ENCODE measurements around the gene CCDC122.

The CCDC122 gene

GRCh38 chr13:43878892-43879754 is at the start of gene CCDC122:
TSS of gene CCDC122 (minus strand) at chr13:43879740. CDS start at chr13:43869376, 10,364 bp downstream.
- peak; percentile 24 for DNase-seq (ENCODE audit: low spot score)

- no peak for DNase-seq (ENCODE audit: low spot score)
Measured at GRCh38 chr13:43924549-43925245, 45.2 kb upstream of the CCDC122 start.

- no peak for DNase-seq (ENCODE audit: low spot score)
Measured at GRCh38 chr13:43920965-43921674, 41.6 kb upstream of the CCDC122 start.

- DNase-seq (ENCODE audit: low spot score) = no peak
Measured at GRCh38 chr13:43918636-43919035, 39.1 kb upstream of the CCDC122 start.

GRCh38 chr13:43916828-43917227 is 37.3 kb upstream of the CCDC122 start:
- DNase-seq (ENCODE audit: low spot score) = no peak

GRCh38 chr13:43915451-43915850 is 35.9 kb upstream of the CCDC122 start:
- DNase-seq (ENCODE audit: low spot score) = no peak

- DNase-seq (ENCODE audit: low spot score) = no peak
Measured at GRCh38 chr13:43911871-43912270, 32.3 kb upstream of the CCDC122 start.

GRCh38 chr13:43911278-43911677 is 31.7 kb upstream of the CCDC122 start:
- DNase-seq (ENCODE audit: low spot score) = no peak

GRCh38 chr13:43910856-43911255 is 31.3 kb upstream of the CCDC122 start:
- DNase-seq (ENCODE audit: low spot score) = no peak

- DNase-seq (ENCODE audit: low spot score) = peak; percentile 63
Measured at GRCh38 chr13:43908156-43909126, 28.9 kb upstream of the CCDC122 start.

GRCh38 chr13:43905435-43906031 is 26.0 kb upstream of the CCDC122 start:
- peak; percentile 79 for DNase-seq (ENCODE audit: low spot score)

- no peak for DNase-seq (ENCODE audit: low spot score)
Measured at GRCh38 chr13:43895940-43896339, 16.4 kb upstream of the CCDC122 start.

- no peak for DNase-seq (ENCODE audit: low spot score)
Measured at GRCh38 chr13:43894438-43894837, 14.9 kb upstream of the CCDC122 start.

GRCh38 chr13:43884222-43884621 is 4.7 kb upstream of the CCDC122 start:
- DNase-seq (ENCODE audit: low spot score) = no peak

- DNase-seq (ENCODE audit: low spot score) = no peak
Measured at GRCh38 chr13:43883631-43884030, 4.1 kb upstream of the CCDC122 start.

GRCh38 chr13:43881580-43881979 is 2.0 kb upstream of the CCDC122 start:
- no peak for DNase-seq (ENCODE audit: low spot score)

- DNase-seq (ENCODE audit: low spot score) = no peak
Measured at GRCh38 chr13:43880926-43881325, 1.4 kb upstream of the CCDC122 start.

GRCh38 chr13:43880214-43880855 is 795 bp upstream of the CCDC122 start:
- no peak for DNase-seq (ENCODE audit: low spot score)

- no peak for DNase-seq (ENCODE audit: low spot score)
Measured at GRCh38 chr13:43879755-43880181, 228 bp upstream of the CCDC122 start, which contains the start of gene LACC1. TSS of gene LACC1 (plus strand) at chr13:43879904. CDS start at chr13:43880986, 1,082 bp downstream.

GRCh38 chr13:43877766-43878165 is 1.8 kb downstream of the CCDC122 start:
- no peak for DNase-seq (ENCODE audit: low spot score)

Measured in cerebellar cortex (tissue), 1 donor.